ENCODE measurements around the gene ANXA10.

DNA sequence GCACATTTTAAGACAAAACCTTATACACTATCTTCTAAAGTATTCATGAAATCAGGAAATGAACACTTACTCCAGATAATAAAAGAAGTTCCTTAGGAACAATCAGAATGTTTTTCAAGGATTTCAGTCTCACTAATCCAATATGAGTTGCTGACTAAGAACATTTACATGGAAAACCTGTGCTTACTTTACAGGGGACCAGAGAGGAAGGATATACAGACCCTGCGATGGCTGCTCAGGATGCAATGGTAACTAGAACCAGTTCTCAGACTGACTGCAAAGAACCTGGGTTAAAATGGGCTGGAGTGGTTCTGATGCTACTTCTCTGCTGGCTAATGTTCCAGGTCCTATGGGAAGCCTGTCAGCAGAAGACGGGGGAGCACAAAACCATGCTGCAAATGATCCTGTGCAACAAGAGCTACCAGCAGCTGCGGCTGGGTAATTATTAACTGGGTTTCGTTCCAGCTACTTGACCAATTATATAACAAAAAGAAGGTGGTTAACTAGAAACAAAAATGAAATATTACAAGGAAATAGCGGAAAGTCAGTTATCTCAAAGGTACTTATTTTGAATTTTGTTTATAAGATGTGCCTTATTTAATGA is 85.3 kb downstream of the ANXA10 start:
- TF ChIP-seq EZH2 (IDR thresholded peaks at IDR 0.05; ENCODE audit: low read depth, low read length, severe bottlenecking): no peak
- no peak for TF ChIP-seq SRF (IDR thresholded peaks at IDR 0.05; ENCODE audit: low read depth, low read length)
- no peak for TF ChIP-seq BRCA1 (IDR thresholded peaks at IDR 0.05; ENCODE audit: low read depth, low read length)

All from H1 (cell line).